Measurements from ENCODE around the gene CCNG2.

DNA sequence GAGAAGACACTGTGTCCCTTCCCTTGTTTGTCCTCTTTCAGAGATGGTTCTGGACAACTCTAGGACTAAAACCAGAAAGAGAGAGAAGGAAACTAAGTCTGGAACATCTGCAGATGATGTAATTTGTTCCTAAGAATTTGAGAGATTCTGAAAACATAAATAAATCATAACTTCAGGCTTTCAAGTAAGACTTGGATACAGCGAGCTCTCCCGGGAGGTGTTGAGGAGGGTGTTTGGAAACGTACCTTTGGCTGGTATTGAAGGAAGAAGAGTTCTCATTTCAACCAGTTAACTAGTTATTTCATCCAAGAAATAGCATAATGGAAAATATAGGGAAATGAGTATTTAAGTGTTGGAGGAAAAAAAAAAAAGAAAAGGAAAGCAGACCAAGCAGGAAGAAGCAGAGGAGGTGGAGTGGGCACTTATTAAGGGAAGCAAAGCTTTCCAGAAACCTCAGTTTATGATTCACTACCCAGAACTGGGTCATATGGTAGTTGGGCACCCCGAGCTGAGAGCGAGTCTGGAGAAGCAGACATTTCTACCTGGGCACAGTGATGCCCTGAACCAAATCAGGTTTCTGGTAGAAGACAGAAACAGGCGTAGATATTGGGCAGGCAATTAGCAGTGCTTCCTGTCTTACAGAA is 26.9 kb downstream of the CCNG2 start:
- no peak for TF ChIP-seq CTCF (IDR thresholded peaks at IDR 0.05 in 4 of 5, conservative IDR thresholded peaks at IDR 0.05 in 1 of 5)
- no peak for TF ChIP-seq POLR2A (IDR thresholded peaks at IDR 0.05)

All from gastrocnemius medialis (tissue), 4 donors.